ENCODE measurements around the gene BANP. TPM values are rescaled to one million over a fixed set of nuclear protein-coding genes. Genes with fewer than 3 reads are reported as not detected.

BANP gene
- total RNA-seq, 2 experiments from 2014 or later = 25.6 to 27.0 TPM

DNA sequence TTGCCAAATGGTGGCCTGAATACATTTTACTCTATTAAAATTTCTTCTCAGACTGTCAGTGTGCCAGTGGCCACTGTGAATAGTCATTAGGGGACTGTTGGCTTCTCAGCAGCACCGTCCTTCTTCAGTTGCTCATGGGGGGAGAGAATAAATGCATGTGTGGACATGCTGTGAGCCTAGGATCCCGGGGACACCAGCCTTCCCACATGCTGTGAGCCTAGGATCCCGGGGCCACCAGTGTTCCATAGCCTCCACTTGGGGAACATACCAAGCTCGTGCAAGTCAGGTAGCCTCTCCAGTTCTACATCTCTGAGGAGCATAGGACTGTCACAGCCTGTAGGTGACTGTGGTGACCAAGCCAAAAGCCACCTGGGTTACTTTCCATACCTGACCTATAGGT is 51.5 kb downstream of the BANP start:
- H3K36me3 Mint-ChIP-seq = peaks cover 1% of the 10 kb centered on the region
- no peak for DNase-seq
- H3K4me1 Mint-ChIP-seq = peaks cover 2% of the 10 kb centered on the region
- H3K4me3 Mint-ChIP-seq = no peak overlapping the region
- no peaks in the 10 kb centered on the region for H3K27me3 Mint-ChIP-seq
- H3K27ac Mint-ChIP-seq = no peak overlapping the region
- H3K9me3 Mint-ChIP-seq = no peaks in the 10 kb centered on the region

DNA sequence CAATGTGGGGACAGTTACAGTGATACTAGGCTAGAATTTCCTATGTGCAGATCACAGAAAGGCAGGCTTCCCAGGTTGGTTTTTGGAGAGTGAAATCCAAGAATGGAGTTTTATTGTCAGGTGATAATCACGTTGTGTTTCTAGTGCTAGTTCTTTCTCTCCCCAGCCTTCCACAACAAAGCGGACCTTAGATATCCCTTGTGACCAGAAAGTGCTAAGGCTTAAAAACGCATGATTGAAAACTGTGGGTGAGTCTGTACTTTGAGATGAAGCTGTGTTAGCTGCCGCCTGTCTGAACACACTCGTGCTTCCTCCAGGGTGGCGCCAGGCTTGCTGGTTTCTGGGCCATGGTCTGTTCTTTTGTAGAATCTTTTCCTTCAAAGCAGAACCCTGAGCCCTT is 52.1 kb downstream of the BANP start:
- Mint-ChIP-seq H3K27ac (no peak overlapping the region), H3K4me1 (peaks cover 2% of the 10 kb centered on the region), H3K27me3 (no peaks in the 10 kb centered on the region), H3K4me3 (no peak overlapping the region), H3K9me3 (no peaks in the 10 kb centered on the region), H3K36me3 (peaks cover 3% of the 10 kb centered on the region)
- no peak for DNase-seq

DNA sequence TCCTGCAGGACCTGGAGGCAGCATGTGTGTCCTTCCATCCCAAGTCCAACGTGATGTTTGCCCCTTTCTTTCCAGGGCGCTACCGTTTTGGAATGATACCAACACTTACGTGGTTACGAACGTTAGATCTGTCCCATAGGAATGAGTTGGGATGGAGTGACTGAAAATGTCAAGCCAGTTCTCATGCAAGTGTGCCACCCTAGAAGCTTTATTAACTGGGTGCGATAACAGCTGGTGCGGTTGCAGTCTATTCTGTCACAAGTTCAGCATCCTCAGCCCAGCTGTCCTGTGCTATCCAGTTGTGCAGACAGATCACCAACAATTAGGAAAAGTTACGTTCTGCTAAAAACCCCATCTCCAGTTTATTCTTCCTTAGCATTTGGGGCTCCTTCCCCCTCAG is 52.5 kb downstream of the BANP start:
- H3K4me1 Mint-ChIP-seq = peaks cover 2% of the 10 kb centered on the region
- no peaks in the 10 kb centered on the region for H3K27me3 Mint-ChIP-seq
- no peak overlapping the region for H3K27ac Mint-ChIP-seq
- no peak for DNase-seq
- H3K4me3 Mint-ChIP-seq = no peak overlapping the region
- no peaks in the 10 kb centered on the region for H3K9me3 Mint-ChIP-seq
- peaks cover 5% of the 10 kb centered on the region for H3K36me3 Mint-ChIP-seq

GRCh38 chr16:88004391-88004790 is 53.2 kb downstream of the BANP start:
- H3K27me3 Mint-ChIP-seq = no peaks in the 10 kb centered on the region
- no peak overlapping the region for H3K27ac Mint-ChIP-seq
- no peaks in the 10 kb centered on the region for H3K9me3 Mint-ChIP-seq
- DNase-seq = no peak
- H3K36me3 Mint-ChIP-seq = peaks cover 5% of the 10 kb centered on the region
- no peak overlapping the region for H3K4me3 Mint-ChIP-seq
- peaks cover 2% of the 10 kb centered on the region for H3K4me1 Mint-ChIP-seq

GRCh38 chr16:88005181-88005581 is 53.9 kb downstream of the BANP start:
- Mint-ChIP-seq H3K9me3 (no peaks in the 10 kb centered on the region), H3K4me3 (no peak overlapping the region), H3K27ac (no peak overlapping the region), H3K4me1 (peaks cover 8% of the 10 kb centered on the region), H3K36me3 (peaks cover 5% of the 10 kb centered on the region), H3K27me3 (no peaks in the 10 kb centered on the region)
- DNase-seq = no peak

DNA sequence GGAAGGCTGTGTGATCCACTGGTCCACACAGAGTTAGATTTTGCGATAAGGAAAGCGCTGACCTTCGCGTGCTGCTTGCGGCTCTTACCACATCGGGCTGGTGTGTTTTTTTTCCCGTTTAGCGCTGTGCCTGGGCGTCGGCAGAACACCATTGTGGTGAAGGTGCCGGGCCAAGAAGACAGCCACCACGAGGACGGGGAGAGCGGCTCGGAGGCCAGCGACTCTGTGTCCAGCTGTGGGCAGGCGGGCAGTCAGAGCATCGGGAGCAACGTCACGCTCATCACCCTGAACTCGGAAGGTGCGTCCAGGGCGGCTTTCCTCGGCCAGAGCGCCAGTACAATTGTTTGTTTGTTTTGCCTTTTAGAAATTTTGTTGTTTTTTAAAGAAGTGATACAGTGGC is 54.7 kb downstream of the BANP start:
- H3K4me1 Mint-ChIP-seq = peaks cover 8% of the 10 kb centered on the region
- no peak overlapping the region for H3K27ac Mint-ChIP-seq
- no peaks in the 10 kb centered on the region for H3K27me3 Mint-ChIP-seq
- peaks cover 5% of the 10 kb centered on the region for H3K36me3 Mint-ChIP-seq
- no peaks in the 10 kb centered on the region for H3K9me3 Mint-ChIP-seq
- DNase-seq = no peak
- no peak overlapping the region for H3K4me3 Mint-ChIP-seq

DNA sequence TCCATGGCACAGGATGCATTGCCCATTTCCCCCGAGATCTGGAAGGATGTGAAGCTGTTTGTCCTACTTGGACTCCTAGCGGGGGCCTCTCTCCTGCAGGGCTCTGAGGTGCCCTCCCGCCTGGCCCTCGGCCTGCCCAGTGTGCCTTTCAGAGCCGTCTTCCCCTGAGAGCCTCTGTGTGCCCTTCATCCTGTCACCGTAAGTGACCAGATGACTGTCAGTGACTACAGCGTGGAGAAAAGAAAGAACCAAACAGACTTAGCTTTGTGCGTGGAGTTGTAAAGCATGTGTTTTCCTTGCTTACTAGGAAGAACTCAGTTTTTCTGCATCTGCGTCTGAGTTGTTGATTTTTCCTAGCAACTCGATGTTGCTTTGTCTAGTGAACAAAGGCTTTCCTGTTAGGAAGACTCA is 56.1 kb downstream of the BANP start:
- DNase-seq = no peak
- H3K9me3 Mint-ChIP-seq = no peaks in the 10 kb centered on the region
- peaks cover 7% of the 10 kb centered on the region for H3K4me1 Mint-ChIP-seq
- no peak overlapping the region for H3K27ac Mint-ChIP-seq
- no peak overlapping the region for H3K4me3 Mint-ChIP-seq
- H3K36me3 Mint-ChIP-seq = peaks cover 5% of the 10 kb centered on the region
- no peaks in the 10 kb centered on the region for H3K27me3 Mint-ChIP-seq

DNA sequence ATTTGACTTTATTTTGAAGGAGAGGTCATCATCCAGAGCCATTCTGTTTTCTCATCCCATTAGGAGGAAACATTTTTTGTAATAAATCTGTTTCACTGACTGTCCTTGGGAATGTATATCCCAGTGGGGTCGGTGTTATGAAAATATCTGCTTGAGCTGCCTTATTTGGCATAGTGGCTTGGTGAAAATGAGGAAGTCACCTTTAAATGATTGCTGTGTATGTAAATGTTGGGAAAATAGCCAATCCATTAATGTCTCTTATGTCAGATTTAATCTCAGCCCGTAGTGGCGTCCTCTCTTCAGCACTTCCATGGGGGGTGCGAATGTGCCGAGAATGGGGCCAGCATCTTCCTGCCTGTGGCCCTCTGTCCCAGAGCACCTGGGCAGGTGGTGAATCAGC is 57.6 kb downstream of the BANP start:
- Mint-ChIP-seq H3K36me3 (peaks cover 5% of the 10 kb centered on the region), H3K27ac (no peak overlapping the region)

DNA sequence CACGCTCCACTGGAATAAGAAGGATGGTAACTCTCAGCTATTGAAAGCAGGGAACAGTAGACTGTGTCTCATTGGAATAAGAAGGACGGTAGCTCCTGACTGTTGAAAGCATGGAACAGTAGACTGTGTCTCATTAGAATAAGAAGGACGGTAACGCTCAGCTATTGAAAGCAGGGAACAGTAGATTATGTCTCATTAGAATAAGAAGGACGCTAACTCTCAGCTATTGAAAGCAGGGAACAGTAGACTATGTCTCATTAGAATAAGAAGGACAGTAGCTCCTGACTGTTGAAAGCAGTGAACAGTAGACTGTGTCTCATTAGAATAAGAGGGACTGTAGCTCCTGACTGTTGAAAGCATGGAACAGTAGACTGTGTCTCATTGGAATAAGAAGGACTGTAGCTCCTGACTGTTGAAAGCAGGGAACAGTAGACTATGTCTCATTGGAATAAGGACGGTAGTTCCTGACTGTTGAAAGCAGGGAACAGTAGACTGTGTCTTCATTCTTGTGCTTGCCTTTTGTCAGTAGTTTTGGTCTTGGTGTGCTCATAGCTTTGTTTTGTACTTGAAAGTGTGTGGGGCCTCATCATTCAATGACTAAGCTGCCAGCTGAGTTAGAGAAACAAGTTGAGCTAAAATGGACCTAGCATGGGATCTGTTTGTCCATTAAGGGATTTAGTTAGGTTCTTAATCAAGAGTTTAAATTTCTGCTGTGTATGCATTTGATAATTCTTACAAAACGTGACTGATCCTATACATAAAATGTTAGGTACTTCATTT is 58.5 kb downstream of the BANP start:
- no peak for DNase-seq
- Mint-ChIP-seq H3K4me1 (peaks cover 6% of the 10 kb centered on the region), H3K4me3 (no peak overlapping the region), H3K27ac (no peak overlapping the region), H3K27me3 (no peaks in the 10 kb centered on the region), H3K36me3 (peaks cover 5% of the 10 kb centered on the region), H3K9me3 (no peaks in the 10 kb centered on the region)

More for the DNA sequence above, 57.6 kb downstream of the BANP start:
- peaks cover 6% of the 10 kb centered on the region for H3K4me1 Mint-ChIP-seq
- no peaks in the 10 kb centered on the region for H3K27me3 Mint-ChIP-seq
- DNase-seq = no peak
- no peaks in the 10 kb centered on the region for H3K9me3 Mint-ChIP-seq
- H3K4me3 Mint-ChIP-seq = no peak overlapping the region

DNA sequence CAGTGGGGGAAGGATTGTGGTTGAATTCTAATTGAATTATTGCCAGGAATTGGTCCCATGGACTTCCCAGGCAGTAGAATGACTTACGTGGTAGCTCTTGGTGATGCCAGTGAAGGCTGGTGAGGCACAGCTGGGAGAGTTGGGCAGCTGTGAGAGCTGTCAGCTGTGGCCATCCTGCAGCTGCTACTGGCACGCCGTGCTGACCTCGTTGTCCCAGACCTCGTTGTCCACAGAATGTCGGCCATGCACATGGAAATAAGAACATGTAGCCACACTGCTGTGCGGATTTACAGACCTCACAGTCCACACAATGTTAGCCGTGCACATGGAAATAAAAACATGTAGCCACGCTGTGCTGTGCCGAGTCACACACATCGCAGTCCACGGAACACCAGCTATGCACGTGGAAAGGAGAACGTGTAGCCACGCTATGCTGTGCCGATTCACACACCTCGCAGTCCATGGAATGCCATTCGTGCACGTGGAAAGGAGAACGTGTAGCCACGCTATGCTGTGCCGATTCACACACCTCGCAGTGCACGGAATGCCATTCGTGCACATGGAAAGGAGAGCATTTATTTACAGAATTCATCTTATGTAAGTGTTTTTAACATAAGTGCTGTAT is 59.2 kb downstream of the BANP start:
- H3K27me3 Mint-ChIP-seq = no peaks in the 10 kb centered on the region
- H3K4me1 Mint-ChIP-seq = peaks cover 6% of the 10 kb centered on the region
- peaks cover 5% of the 10 kb centered on the region for H3K36me3 Mint-ChIP-seq
- no peak for DNase-seq
- no peak overlapping the region for H3K27ac Mint-ChIP-seq
- no peaks in the 10 kb centered on the region for H3K9me3 Mint-ChIP-seq
- H3K4me3 Mint-ChIP-seq = no peak overlapping the region

DNA sequence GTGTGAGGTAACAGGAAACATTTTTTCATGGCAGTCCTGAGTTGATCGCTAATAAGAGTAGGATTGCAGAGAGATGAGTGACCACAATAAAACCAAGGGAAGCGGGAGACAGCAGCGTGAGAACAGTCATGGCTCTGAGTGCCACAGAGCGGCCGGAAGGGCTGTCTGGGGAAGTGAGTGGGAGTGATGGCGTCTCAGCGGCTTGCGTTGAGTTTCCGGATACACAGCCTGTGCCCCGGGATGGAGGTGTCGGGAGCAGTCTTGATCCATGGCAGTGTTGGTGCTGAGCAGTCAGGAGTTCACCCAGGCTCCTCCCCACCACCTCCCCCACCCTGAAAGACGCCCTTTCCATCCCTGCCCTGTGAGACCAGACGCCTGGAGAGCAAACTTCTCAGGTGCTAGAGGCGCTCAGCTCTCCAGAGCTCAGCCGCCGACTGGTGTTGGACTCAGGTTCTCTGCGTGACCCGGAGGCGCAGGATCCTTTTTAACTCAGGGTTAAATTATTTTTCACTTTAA is 59.8 kb downstream of the BANP start:
- Mint-ChIP-seq H3K4me3 (no peak overlapping the region), H3K27me3 (no peaks in the 10 kb centered on the region), H3K27ac (no peak overlapping the region), H3K4me1 (peaks cover 6% of the 10 kb centered on the region), H3K9me3 (no peaks in the 10 kb centered on the region), H3K36me3 (peaks cover 5% of the 10 kb centered on the region)
- DNase-seq = no peak

DNA sequence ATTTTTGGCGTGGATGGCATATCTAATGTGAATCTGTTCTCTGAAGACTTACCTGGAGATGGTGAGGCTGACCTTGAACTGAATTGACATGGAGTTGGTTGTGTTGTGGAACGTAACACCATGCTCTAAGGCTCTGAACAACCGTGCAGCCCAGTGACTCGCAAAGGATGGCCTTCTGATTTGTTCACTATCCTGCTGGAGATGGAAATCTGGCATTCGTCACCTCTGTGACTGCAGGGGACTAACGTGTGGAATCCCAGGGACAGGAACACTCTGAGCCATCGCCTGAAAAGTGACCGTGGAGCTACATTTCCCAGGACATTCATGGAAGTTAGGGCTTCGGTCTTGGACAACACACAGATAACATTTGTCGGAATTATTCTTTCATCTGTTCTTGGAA is 61.1 kb downstream of the BANP start:
- DNase-seq = no peak
- no peak overlapping the region for H3K4me3 Mint-ChIP-seq
- no peak overlapping the region for H3K27ac Mint-ChIP-seq
- H3K27me3 Mint-ChIP-seq = no peaks in the 10 kb centered on the region
- H3K9me3 Mint-ChIP-seq = no peaks in the 10 kb centered on the region
- H3K4me1 Mint-ChIP-seq = peaks cover 6% of the 10 kb centered on the region
- H3K36me3 Mint-ChIP-seq = peaks cover 5% of the 10 kb centered on the region

DNA sequence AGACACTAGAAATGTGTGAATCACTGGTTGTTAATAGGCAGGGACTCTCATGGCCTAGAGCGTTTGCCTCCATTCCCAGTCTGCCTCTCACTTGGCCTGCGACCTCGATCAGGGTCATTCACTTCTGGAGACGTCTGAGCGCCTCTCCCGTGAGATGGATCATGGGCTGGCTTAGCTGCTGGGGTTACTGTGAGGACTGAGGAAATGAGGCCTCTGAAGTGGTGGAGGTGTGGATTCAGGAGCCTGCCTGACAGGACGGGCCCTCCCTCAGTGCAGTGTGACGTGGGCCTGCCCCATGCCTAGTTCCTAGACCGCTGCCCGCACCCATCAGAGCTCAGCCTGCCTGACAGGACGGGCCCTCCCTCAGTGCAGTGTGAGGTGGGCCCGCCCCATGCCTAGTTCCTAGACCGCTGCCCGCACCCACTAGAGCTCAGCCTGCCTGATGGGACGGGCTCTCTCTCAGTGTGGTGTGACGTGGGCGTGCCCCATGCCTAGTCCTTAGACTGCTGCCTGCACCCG is 61.9 kb downstream of the BANP start:
- H3K36me3 Mint-ChIP-seq = peaks cover 1% of the 10 kb centered on the region
- H3K4me1 Mint-ChIP-seq = peaks cover 6% of the 10 kb centered on the region
- no peaks in the 10 kb centered on the region for H3K9me3 Mint-ChIP-seq
- H3K27ac Mint-ChIP-seq = no peak overlapping the region
- no peaks in the 10 kb centered on the region for H3K27me3 Mint-ChIP-seq
- DNase-seq = no peak
- H3K4me3 Mint-ChIP-seq = no peak overlapping the region

GRCh38 chr16:88013766-88014251 is 62.6 kb downstream of the BANP start:
- DNase-seq = no peak
- Mint-ChIP-seq H3K9me3 (no peaks in the 10 kb centered on the region), H3K4me3 (no peak overlapping the region), H3K4me1 (peaks cover 6% of the 10 kb centered on the region), H3K27ac (no peak overlapping the region), H3K27me3 (no peaks in the 10 kb centered on the region), H3K36me3 (no peaks in the 10 kb centered on the region)

DNA sequence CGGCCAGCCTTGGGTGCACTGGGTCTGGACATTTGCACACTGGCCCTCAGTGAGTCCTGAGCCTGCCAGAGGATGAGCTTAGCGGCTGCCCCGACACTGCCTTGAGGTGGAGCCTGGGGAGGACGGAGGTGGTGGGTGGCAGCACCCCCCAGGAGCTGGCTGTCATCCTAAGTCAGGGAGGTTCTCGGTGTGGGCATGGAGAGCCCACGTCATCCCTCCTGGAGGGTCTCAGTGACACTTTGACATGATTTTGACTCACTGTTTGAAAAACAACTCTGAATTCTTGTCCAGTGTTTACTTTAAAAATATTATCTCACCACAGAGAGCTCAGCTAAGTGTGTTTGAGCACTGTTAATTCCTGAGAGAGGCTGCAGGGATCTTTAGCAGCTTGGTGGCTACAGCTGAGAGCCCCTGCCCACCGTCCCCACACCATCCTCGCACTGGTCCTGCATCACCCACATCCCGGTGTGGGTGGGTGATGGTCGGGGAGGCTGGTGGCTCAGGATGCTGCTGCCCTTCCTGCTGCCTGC is 63.1 kb downstream of the BANP start:
- Mint-ChIP-seq H3K27ac (no peak overlapping the region), H3K4me1 (peaks cover 6% of the 10 kb centered on the region), H3K36me3 (no peaks in the 10 kb centered on the region), H3K9me3 (no peaks in the 10 kb centered on the region), H3K4me3 (no peak overlapping the region), H3K27me3 (no peaks in the 10 kb centered on the region)
- DNase-seq = no peak

Measured in activated naive CD8-positive, alpha-beta T cell treated with anti-CD3 and anti-CD28 coated beads for 36 hours (primary cell).